WERI-Rb-1 (cell line): Measurements from ENCODE around the gene NDE1.

ENCODE experiments used
- DNase-seq: peaks from one replicate; pipeline ENCODE4 v3.0.0-alpha.2; 2020
- H3K27ac ChIP-seq: fragments of 250-450 bp; sonication (Bioruptor Pico); 2 replicates; pipeline ENCODE4 v1.5.1; 2020; ENCODE audit warnings: mild to moderate bottlenecking, moderate library complexity
- H3K27me3 ChIP-seq: fragments of 250-450 bp; sonication (Bioruptor Pico); 2 replicates; pipeline ENCODE4 v1.5.1; 2021; ENCODE audit warnings: mild to moderate bottlenecking, low read depth, moderate library complexity; ENCODE audit not compliant: insufficient read depth, severe bottlenecking
- H3K36me3 ChIP-seq: fragments of 250-450 bp; sonication (Bioruptor Pico); 2 replicates; pipeline ENCODE4 v1.5.1; 2020; ENCODE audit warnings: mild to moderate bottlenecking, moderate library complexity
- H3K4me3 ChIP-seq: 2 replicates; pipeline ENCODE4 v1.5.1; 2011; ENCODE audit warnings: low read depth, mild to moderate bottlenecking, control low read depth, low read length
- H3K9me3 ChIP-seq: fragments of 250-450 bp; sonication (Bioruptor Pico); 2 replicates; pipeline ENCODE4 v1.5.1; 2021; ENCODE audit warnings: mild to moderate bottlenecking, moderate library complexity; ENCODE audit not compliant: severe bottlenecking
- TF ChIP-seq, protein P1 (sequence below): IDR thresholded peaks from 2 replicates; pipeline ENCODE4 v1.5.1; 2011; ENCODE audit warnings: low read depth, mild to moderate bottlenecking, control low read depth, inconsistent platforms, low read length

NDE1 gene

DNA sequence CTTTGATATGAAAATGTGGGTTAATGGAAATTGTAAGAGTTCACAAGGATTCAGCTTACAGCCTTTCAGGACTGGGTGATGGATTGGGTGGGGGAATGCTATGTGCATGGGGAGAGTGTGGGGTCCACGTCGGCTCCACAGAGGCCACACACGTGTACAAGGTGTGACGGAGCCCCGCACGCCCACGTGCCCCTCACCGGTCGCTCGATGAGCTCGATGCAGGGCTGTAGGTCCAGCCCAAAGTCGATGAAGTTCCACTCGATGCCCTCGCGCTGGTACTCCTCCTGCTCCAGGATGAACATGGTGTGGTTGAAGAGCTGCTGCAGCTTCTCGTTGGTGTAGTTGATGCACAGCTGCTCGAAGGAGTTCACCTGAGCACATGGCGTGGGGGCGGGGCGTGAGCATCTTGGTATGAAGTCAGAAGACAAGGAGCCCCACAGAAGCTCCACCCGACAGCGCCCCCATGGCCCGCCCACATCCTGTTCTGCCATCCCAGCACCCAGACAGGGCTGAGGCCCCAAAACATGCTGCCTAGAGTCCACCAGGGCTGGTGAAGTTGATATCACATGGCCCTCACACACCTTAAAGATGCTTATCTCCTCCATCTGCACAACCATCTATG is 107.7 kb downstream of the NDE1 start:
- H3K27ac ChIP-seq, result no peak overlapping the region
- H3K4me3 ChIP-seq, result no peak overlapping the region
- no peaks in the 10 kb centered on the region for H3K36me3 ChIP-seq
- no peaks in the 10 kb centered on the region for H3K27me3 ChIP-seq
- peak; percentile 16 for DNase-seq
- H3K9me3 ChIP-seq, result no peaks in the 10 kb centered on the region
- TF ChIP-seq, protein P1, sequence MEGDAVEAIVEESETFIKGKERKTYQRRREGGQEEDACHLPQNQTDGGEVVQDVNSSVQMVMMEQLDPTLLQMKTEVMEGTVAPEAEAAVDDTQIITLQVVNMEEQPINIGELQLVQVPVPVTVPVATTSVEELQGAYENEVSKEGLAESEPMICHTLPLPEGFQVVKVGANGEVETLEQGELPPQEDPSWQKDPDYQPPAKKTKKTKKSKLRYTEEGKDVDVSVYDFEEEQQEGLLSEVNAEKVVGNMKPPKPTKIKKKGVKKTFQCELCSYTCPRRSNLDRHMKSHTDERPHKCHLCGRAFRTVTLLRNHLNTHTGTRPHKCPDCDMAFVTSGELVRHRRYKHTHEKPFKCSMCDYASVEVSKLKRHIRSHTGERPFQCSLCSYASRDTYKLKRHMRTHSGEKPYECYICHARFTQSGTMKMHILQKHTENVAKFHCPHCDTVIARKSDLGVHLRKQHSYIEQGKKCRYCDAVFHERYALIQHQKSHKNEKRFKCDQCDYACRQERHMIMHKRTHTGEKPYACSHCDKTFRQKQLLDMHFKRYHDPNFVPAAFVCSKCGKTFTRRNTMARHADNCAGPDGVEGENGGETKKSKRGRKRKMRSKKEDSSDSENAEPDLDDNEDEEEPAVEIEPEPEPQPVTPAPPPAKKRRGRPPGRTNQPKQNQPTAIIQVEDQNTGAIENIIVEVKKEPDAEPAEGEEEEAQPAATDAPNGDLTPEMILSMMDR, result no peak

DNA sequence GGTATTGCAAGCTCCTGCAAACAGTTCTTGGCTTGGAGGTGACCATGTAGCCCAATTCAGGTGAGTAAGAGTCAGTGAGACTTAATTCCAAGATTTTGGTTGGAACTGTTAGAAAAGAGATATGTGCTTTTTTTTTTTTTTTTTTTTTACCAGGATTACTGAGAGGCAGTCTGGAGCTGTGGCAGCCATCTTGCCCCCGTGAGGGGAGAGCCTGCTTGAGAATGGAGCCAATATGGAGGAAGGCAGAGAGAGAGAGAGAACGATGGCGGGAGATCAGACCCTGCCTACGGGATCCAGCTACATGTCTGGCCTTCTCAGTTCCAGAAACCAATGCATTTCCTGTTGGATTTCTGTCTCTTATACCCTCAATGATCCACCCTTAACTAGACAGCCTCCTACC is 109.0 kb downstream of the NDE1 start:
- Histone ChIP-seq H3K4me3 (no peak overlapping the region), H3K27ac (no peak overlapping the region), H3K27me3 (no peaks in the 10 kb centered on the region), H3K9me3 (no peaks in the 10 kb centered on the region), H3K36me3 (no peaks in the 10 kb centered on the region)
- no peak for DNase-seq
- TF ChIP-seq, protein P1, result no peak

DNA sequence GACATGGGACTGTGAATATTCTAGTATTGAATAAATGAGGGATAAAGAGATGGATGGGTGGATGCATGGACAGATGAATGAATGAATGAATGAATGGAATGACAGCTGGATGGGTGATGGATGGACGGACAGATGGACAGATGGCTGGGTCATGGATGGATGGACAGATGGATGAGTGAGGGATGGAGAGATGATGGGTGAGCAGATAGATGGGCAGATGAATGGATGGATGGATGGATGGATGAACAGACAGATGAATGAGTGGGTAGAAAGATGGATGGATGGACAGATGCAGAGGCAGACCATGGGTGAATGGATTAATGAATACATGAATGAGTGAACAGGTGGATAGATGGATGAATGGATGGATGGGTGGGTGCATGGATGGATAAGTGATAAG is 110.1 kb downstream of the NDE1 start:
- no peak for DNase-seq
- no peaks in the 10 kb centered on the region for H3K9me3 ChIP-seq
- no peaks in the 10 kb centered on the region for H3K36me3 ChIP-seq
- H3K27ac ChIP-seq, result no peak overlapping the region
- no peaks in the 10 kb centered on the region for H3K27me3 ChIP-seq
- no peak overlapping the region for H3K4me3 ChIP-seq
- TF ChIP-seq, protein P1, result no peak

DNA sequence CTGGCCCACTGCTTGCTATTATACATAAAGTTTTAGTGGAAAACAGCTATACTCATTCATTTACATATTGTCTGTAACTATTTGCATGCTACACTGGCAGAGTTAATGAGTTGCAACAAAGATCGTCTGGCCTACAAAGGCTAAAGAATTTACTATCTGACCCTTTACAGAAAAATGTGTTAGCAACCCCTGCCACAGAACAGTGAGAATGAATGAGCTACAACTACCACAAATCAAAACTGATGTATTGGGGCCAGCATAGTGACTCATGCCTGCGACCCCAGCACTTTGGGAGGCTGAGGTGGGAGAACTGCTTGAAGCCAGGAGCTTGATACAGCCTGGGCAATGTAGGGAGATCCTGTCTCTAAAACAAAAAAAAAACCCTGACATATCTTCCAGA is 114.1 kb downstream of the NDE1 start:
- no peak overlapping the region for H3K27ac ChIP-seq
- H3K27me3 ChIP-seq, result no peaks in the 10 kb centered on the region
- H3K9me3 ChIP-seq, result no peaks in the 10 kb centered on the region
- no peaks in the 10 kb centered on the region for H3K36me3 ChIP-seq
- DNase-seq, result no peak
- TF ChIP-seq, protein P1, result no peak
- H3K4me3 ChIP-seq, result no peak overlapping the region

DNA sequence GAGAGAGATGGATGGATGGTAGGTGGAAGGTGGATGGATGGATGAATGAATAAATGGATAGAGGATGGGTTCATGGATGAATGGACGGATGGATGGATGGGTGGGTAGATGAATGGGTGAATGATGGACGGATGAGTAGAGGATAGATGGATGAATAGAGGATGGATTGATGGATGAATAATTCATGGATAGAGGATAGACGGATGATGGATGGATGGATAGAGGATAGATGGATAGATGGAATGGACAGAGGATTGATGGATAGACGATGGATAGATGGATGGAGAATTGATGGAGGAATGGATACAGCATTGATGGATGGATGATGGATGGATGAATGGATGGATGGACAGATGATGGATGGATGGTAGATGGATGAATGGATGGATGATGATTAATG is 115.1 kb downstream of the NDE1 start:
- Histone ChIP-seq H3K27me3 (no peaks in the 10 kb centered on the region), H3K9me3 (no peaks in the 10 kb centered on the region), H3K4me3 (no peak overlapping the region), H3K27ac (no peak overlapping the region), H3K36me3 (no peaks in the 10 kb centered on the region)
- DNase-seq, result no peak
- TF ChIP-seq, protein P1, result no peak

DNA sequence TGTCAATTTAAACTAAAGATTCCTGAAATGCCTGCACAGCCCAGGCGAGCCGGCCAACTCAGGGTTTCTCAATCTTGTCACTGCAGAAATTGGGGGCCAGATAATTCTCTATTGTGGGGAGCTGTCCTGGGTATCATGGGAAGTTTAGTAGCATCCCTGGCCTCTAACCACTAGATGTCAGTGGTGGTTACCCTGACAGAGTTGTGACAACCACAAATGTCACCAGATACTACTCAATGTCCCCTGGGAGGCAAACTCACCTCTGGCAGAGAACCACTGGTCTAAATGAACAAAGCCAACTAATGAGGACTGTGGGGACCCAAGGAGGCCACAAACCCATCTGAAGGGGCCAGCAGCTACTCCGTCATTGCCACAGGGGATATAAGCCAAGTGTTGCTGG is 115.8 kb downstream of the NDE1 start:
- DNase-seq, result peak; percentile 32

More for the DNA sequence above, 115.8 kb downstream of the NDE1 start:
- Histone ChIP-seq H3K4me3 (no peak overlapping the region), H3K27me3 (no peaks in the 10 kb centered on the region), H3K36me3 (no peaks in the 10 kb centered on the region), H3K9me3 (no peaks in the 10 kb centered on the region), H3K27ac (no peak overlapping the region)
- TF ChIP-seq, protein P1, result peak; percentile 80
